Right atrium auricular region (tissue), 2 donors: ENCODE measurements around the gene RPL18A. TPM values are rescaled to one million over a fixed set of nuclear protein-coding genes. Genes with fewer than 3 reads are reported as not detected.

Experiments
- DNase-seq: peaks from one replicate; pipeline ENCODE4 v3.0.0-alpha.2; 2019; ENCODE audit warnings: low spot score
- H3K27ac ChIP-seq, 2 donors: fragments of 200-600 bp; sonication (generic); 1 replicate in 1 of 2; 2 replicates in 1 of 2; pipeline ENCODE4 v1.5.1; 2016 to 2019
- H3K27me3 ChIP-seq, 2 donors: fragments of 200-600 bp; sonication (generic); one replicate each; pipeline versions ENCODE4 v1.5.1 to v1.6.0; 2017 to 2019
- H3K36me3 ChIP-seq: fragments of 200-600 bp; sonication (generic); one replicate; pipeline ENCODE4 v1.5.1; 2016
- H3K4me1 ChIP-seq, 2 donors: fragments of 200-600 bp; sonication (generic); one replicate each; pipeline versions ENCODE4 v1.5.1 to v1.6.0; 2017 to 2019
- H3K4me3 ChIP-seq, 2 donors: fragments of 200-600 bp; sonication (generic); 1 replicate in 1 of 2; 2 replicates in 1 of 2; pipeline ENCODE4 v1.5.1; 2017 to 2019; ENCODE audit warnings: mild to moderate bottlenecking in 1 of 2, moderate library complexity in 1 of 2
- H3K9me3 ChIP-seq, 2 donors: fragments of 200-600 bp; sonication (generic); one replicate each; pipeline ENCODE4 v1.5.1; 2019
- CTCF ChIP-seq, 2 donors: fragments of 200-600 bp; sonication (generic); IDR thresholded peaks; one replicate each; pipeline ENCODE4 v1.5.1; 2019; ENCODE audit warnings: antibody characterized with exemption in 2 of 2
- total RNA-seq, 2 donors: library from RNA; depleted of rRNA; stranded (reverse); fragments of >200 nt; gene quantifications; one replicate each; pipeline ENCODE4 v1.1.0, GENCODE V29; 2016

The RPL18A gene
- total RNA-seq, 2 donors from 2014 or later, result 496 to 916 TPM

GRCh38 chr19:17843292-17843827 is 16.4 kb upstream of the RPL18A start:
- Histone ChIP-seq H3K36me3 (no peaks in the 10 kb centered on the region), H3K4me1 (peaks cover 0 to 26% of the 10 kb centered on the region in 2 donors), H3K27me3 (no peaks in the 10 kb centered on the region), H3K4me3 (no peak overlapping the region), H3K9me3 (no peaks in the 10 kb centered on the region), H3K27ac (no peak overlapping the region)
- TF ChIP-seq CTCF (IDR thresholded peaks at IDR 0.05), result no peak
- DNase-seq, result no peak

GRCh38 chr19:17843908-17844490 is 15.7 kb upstream of the RPL18A start:
- Histone ChIP-seq H3K36me3 (no peaks in the 10 kb centered on the region), H3K27ac (no peak overlapping the region), H3K27me3 (no peaks in the 10 kb centered on the region), H3K9me3 (no peaks in the 10 kb centered on the region), H3K4me1 (peaks cover 0 to 26% of the 10 kb centered on the region in 2 donors), H3K4me3 (no peak overlapping the region)
- no peak for DNase-seq
- TF ChIP-seq CTCF (IDR thresholded peaks at IDR 0.05), result no peak

- Histone ChIP-seq H3K36me3 (no peaks in the 10 kb centered on the region), H3K27ac (no peak overlapping the region), H3K27me3 (no peaks in the 10 kb centered on the region), H3K4me3 (no peak overlapping the region), H3K4me1 (peaks cover 0 to 24% of the 10 kb centered on the region in 2 donors), H3K9me3 (no peaks in the 10 kb centered on the region)
- no peak for TF ChIP-seq CTCF (IDR thresholded peaks at IDR 0.05)
- no peak for DNase-seq
Observed at GRCh38 chr19:17846146-17846545, 13.6 kb upstream of the RPL18A start.

GRCh38 chr19:17847538-17848366 is 12.0 kb upstream of the RPL18A start, which contains the start of gene JAK3:
TSS of gene JAK3 (minus strand) at chr19:17847982. CDS start at chr19:17844417, 3,565 bp downstream.
- Histone ChIP-seq H3K27ac (peak within 1 kb of the TSS; percentile 30 to 76), H3K9me3 (no peaks in the 10 kb centered on the region), H3K4me1 (peaks cover 0 to 10% of the 10 kb centered on the region in 2 donors), H3K27me3 (no peaks in the 10 kb centered on the region), H3K4me3 (peak within 1 kb of the TSS; percentile 19 to 48), H3K36me3 (no peaks in the 10 kb centered on the region)
- DNase-seq, result no peak
- no peak for TF ChIP-seq CTCF (IDR thresholded peaks at IDR 0.05)

- Histone ChIP-seq H3K4me1 (peaks cover 0 to 10% of the 10 kb centered on the region in 2 donors), H3K9me3 (no peaks in the 10 kb centered on the region), H3K36me3 (no peaks in the 10 kb centered on the region), H3K27ac (peak overlapping the region; percentile 30 to 76), H3K27me3 (no peaks in the 10 kb centered on the region), H3K4me3 (no peak overlapping the region)
- TF ChIP-seq CTCF (IDR thresholded peaks at IDR 0.05), result no peak
- DNase-seq, result no peak
Observed at GRCh38 chr19:17848595-17849292, 11.0 kb upstream of the RPL18A start.
